K562 (cell line): ENCODE measurements around the gene C4orf54. TPM values are rescaled to one million over a fixed set of nuclear protein-coding genes. Genes with fewer than 3 reads are reported as not detected.

Experiments
- ATAC-seq: fragments of 200-7000 bp; cut with Tn5 transposase; 3 replicates; pipeline ENCODE4 v1.9.1; 2020; ENCODE audit warnings: moderate library complexity
- BruUV-seq: library from RNA; stranded (reverse); fragments of 400-500 nt; replicated peaks from 2 replicates; lab custom pipeline; 2021; lab: Mats Ljungman, UMichigan
- CTCF ChIA-PET: fragments of 300-600 bp; formaldehyde crosslinking; extraction: SDS; loops from one replicate; lab custom pipeline; 2021; ENCODE audit warnings: low intra/inter-chr PET ratio; lab: Yijun Ruan, JAX
- POLR2A ChIA-PET: fragments of 300-600, 350-650 bp; sonication (Branson Sonifier 250); formaldehyde crosslinking; extraction: SDS; loops from one replicate; lab custom pipeline; 2021; ENCODE audit warnings: antibody characterized with exemption, inconsistent platforms; lab: Yijun Ruan, JAX
- DNase-seq, 4 experiments: peaks; one replicate each; pipeline versions ENCODE4 v3.0.0 to v3.0.0-alpha.2; 2011 to 2018; ENCODE audit warnings: low spot score in 3 of 4, mixed read lengths in 3 of 4; ENCODE audit errors: extremely low read depth in 1 of 4
- FAIRE-seq: peaks from 2 replicates; lab custom pipeline; 2011; peaks lifted over from hg19 to GRCh38; lab: Jason Lieb, UNC
- H2AFZ ChIP-seq: 2 replicates; pipeline ENCODE4 v1.6.0; 2011; ENCODE audit warnings: low read depth, low read length, control low read depth, inconsistent platforms
- H3K27ac ChIP-seq: fragments of 200-600 bp; 3 replicates; pipeline ENCODE4 v1.8.0; 2011; ENCODE audit warnings: low read depth, mild to moderate bottlenecking, control low read depth, inconsistent platforms, low read length, moderate library complexity, mixed read lengths; ENCODE audit errors: extremely low read depth
- H3K27me3 ChIP-seq, 2 experiments: fragments of 300-600 bp in 1 of 2; 2 replicates in 1 of 2; 3 replicates in 1 of 2; pipeline versions ENCODE4 v1.6.0 to v1.8.0; 2011; ENCODE audit warnings: inconsistent platforms in 2 of 2, low read length in 2 of 2, mild to moderate bottlenecking in 1 of 2, mixed read lengths in 1 of 2, moderate library complexity in 1 of 2; ENCODE audit not compliant: control insufficient read depth in 2 of 2, insufficient read depth in 2 of 2
- H3K36me3 ChIP-seq: fragments of 300-600 bp; 3 replicates; pipeline ENCODE4 v1.8.0; 2011; ENCODE audit warnings: mild to moderate bottlenecking, low read length, inconsistent platforms; ENCODE audit not compliant: control insufficient read depth, insufficient read depth
- H3K4me1 ChIP-seq, 2 experiments: fragments of 200-600 bp in 1 of 2; replicated peaks in 1 of 2; 2 replicates in 1 of 2; 3 replicates in 1 of 2; pipeline versions ENCODE4 v1.5.1 to v1.8.0; 2011; ENCODE audit warnings: inconsistent platforms in 2 of 2, low read length in 2 of 2, mild to moderate bottlenecking in 1 of 2, mixed read lengths in 1 of 2, moderate library complexity in 1 of 2; ENCODE audit not compliant: control insufficient read depth in 2 of 2, insufficient read depth in 2 of 2
- H3K4me2 ChIP-seq: 2 replicates; pipeline ENCODE4 v1.6.1; 2011; ENCODE audit warnings: low read length, control low read depth, inconsistent platforms, mixed read lengths; ENCODE audit not compliant: insufficient read depth
- H3K4me3 ChIP-seq: fragments of 200-600 bp; sonication (generic), shearing (Covaris generic); 2 replicates; pipeline ENCODE4 v1.5.1; 2016; ENCODE audit warnings: control low read depth, inconsistent platforms
- H3K79me2 ChIP-seq: fragments of 200-600 bp; 3 replicates; pipeline ENCODE4 v1.8.0; 2011; ENCODE audit warnings: low read length, inconsistent platforms; ENCODE audit not compliant: control insufficient read depth, insufficient read depth
- H3K9ac ChIP-seq, 2 experiments: 2 replicates each; pipeline versions ENCODE4 v1.6.0 to v1.6.1; 2011; ENCODE audit warnings: low read depth in 2 of 2, low read length in 2 of 2, control low read depth in 1 of 2, inconsistent platforms in 1 of 2, mild to moderate bottlenecking in 1 of 2, mixed read lengths in 1 of 2; ENCODE audit not compliant: insufficient read depth in 1 of 2
- H3K9me1 ChIP-seq: one replicate; pipeline ENCODE4 v1.6.0; 2011; ENCODE audit warnings: inconsistent platforms, mild to moderate bottlenecking, low read length, moderate library complexity; ENCODE audit not compliant: control insufficient read depth, insufficient read depth
- H3K9me3 ChIP-seq: replicated peaks from 2 replicates; pipeline ENCODE4 v1.5.1; 2011; ENCODE audit warnings: low read depth, low read length, inconsistent platforms; ENCODE audit not compliant: control insufficient read depth, insufficient read depth
- H4K20me1 ChIP-seq: replicated peaks from 2 replicates; pipeline ENCODE4 v1.6.1; 2011; ENCODE audit warnings: low read length, inconsistent platforms, mixed read lengths; ENCODE audit not compliant: control insufficient read depth, insufficient read depth
- CBFA2T3 ChIP-seq: fragments of 450-650 bp; IDR thresholded peaks from 2 replicates; pipeline ENCODE4 v1.6.1; 2017
- CGGBP1 ChIP-seq: fragments of 250-450 bp; sonication (Bioruptor Pico); IDR thresholded peaks from 2 replicates; pipeline ENCODE4 v1.9.0; 2021; ENCODE audit warnings: mild to moderate bottlenecking
- ETS2 ChIP-seq: IDR thresholded peaks from 2 replicates; pipeline ENCODE4 v1.6.1; 2016; ENCODE audit warnings: borderline replicate concordance, missing genetic modification characterization, mild to moderate bottlenecking, moderate library complexity, missing compliant biosample characterization; ENCODE audit not compliant: poor library complexity, severe bottlenecking
- FOXA3 ChIP-seq, 2 experiments: fragments of 450-650 bp in 1 of 2; sonication (generic) in 1 of 2; formaldehyde crosslinking; IDR thresholded peaks in 1 of 2; conservative IDR thresholded peaks in 1 of 2; 2 replicates each; pipeline versions ENCODE4 v1.4.0 to v1.8.0; 2020 to 2022; ENCODE audit warnings: mild to moderate bottlenecking in 2 of 2, missing genetic modification reagents in 1 of 2
- POLR2G ChIP-seq: fragments of 200-400 bp; formaldehyde crosslinking; IDR thresholded peaks from 2 replicates; pipeline ENCODE4 v1.6.1; 2017; ENCODE audit warnings: low read depth, mild to moderate bottlenecking, antibody characterized with exemption, low read length, moderate library complexity
- TCF15 ChIP-seq: fragments of 250-450 bp; sonication (Bioruptor Pico); IDR thresholded peaks from 2 replicates; pipeline ENCODE4 v1.8.0; 2022; ENCODE audit warnings: moderate library complexity, mild to moderate bottlenecking, inconsistent platforms
- TCF7 ChIP-seq: sonication (generic); IDR thresholded peaks from 2 replicates; pipeline ENCODE4 v1.6.1; 2016; ENCODE audit warnings: antibody characterized with exemption, borderline replicate concordance
- TRIM25 ChIP-seq: fragments of 450-650 bp; IDR thresholded peaks from 2 replicates; pipeline ENCODE4 v1.7.0; 2016; ENCODE audit warnings: borderline replicate concordance
- ZHX1 ChIP-seq: fragments of 150-350 bp; conservative IDR thresholded peaks from 2 replicates; pipeline ENCODE4 v1.6.1; 2014; ENCODE audit warnings: low read length
- ZNF146 ChIP-seq: IDR thresholded peaks from one replicate; pipeline ENCODE4 v1.6.1; 2018; ENCODE audit warnings: missing compliant biosample characterization; ENCODE audit not compliant: unreplicated experiment
- ZNF518B ChIP-seq: fragments of 250-450 bp; sonication (Bioruptor Pico); IDR thresholded peaks from 2 replicates; pipeline ENCODE4 v1.5.0; 2021; ENCODE audit warnings: mild to moderate bottlenecking, moderate library complexity
- ZNF655 ChIP-seq: fragments of 250-450 bp; sonication (Bioruptor Pico); IDR thresholded peaks from 2 replicates; pipeline ENCODE4 v1.5.0; 2021
- WGBS: fragments of 100-300 bp; shearing (Covaris generic); methylation state at CpG from one replicate; pipeline ENCODE4 v1.1.6; 2016; ENCODE audit warnings: low coverage, mixed read lengths; ENCODE audit not compliant: insufficient coverage; ENCODE audit errors: missing lambda C conversion rate; 5-methylcytosine and 5-hydroxymethylcytosine counted together
- in situ Hi-C: fragments of 300-500 bp; cut with MboI; formaldehyde crosslinking; loops from 4 replicates; pipeline ENCODE4 v1.15.0; 2018; ENCODE audit warnings: inconsistent platforms, mixed read lengths
- intact Hi-C: fragments of 100-400 bp; cut with micrococcal nuclease; formaldehyde crosslinking; loops from 2 replicates; pipeline ENCODE4 v1.14.2; 2022
- polyA plus RNA-seq, 8 experiments: library from polyadenylated mRNA; depleted of rRNA in 4 of 8; stranded (reverse) in 5 of 8; unstranded in 3 of 8; fragments of >200 nt; fragmentation: Nextera tagmentation in 2 of 8; fragmentation: Illumina TruSeq in 1 of 8; extraction: Ambion mirVana in 2 of 8; extraction: Trizol in 1 of 8; gene quantifications; 2 replicates each; pipeline versions ENCODE4 v1.2.1 to v1.2.3, GENCODE V29; 2011 to 2014; ENCODE audit warnings: inconsistent platforms in 1 of 8, missing spikeins in 1 of 8
- total RNA-seq, 7 experiments: library from RNA; depleted of rRNA in 6 of 7; stranded (reverse); fragments of >200 nt in 6 of 7; fragmentation: Illumina TruSeq in 2 of 7; extraction: Trizol in 2 of 7; gene quantifications; 2 replicates each; pipeline versions ENCODE4 v1.2.1 to v1.2.3, GENCODE V29; 2011 to 2021; ENCODE audit warnings: low replicate concordance in 1 of 7

Gene C4orf54
- total and polyA plus RNA-seq, 9 of the 15 experiments (the other 6 are each of a cell fraction or from before 2014, with no cell fraction given): not detected

GRCh38 chr4:99645036-99645435, 12.6 kb downstream of the C4orf54 start:
- POLR2A ChIA-PET: interaction anchor here (0.6 kb wide), 1 partner anchor 69 kb away, joined by 3 read pairs; no protein-coding TSS in a partner anchor
- no peak for TF ChIP-seq ZNF518B
- no peak for TF ChIP-seq CBFA2T3
- no peak for TF ChIP-seq TRIM25
- no peak for TF ChIP-seq TCF7
- no peak for TF ChIP-seq POLR2G
- no peak for TF ChIP-seq ZHX1
- TF ChIP-seq ZNF146 (CRISPR knock-in tag): no peak
- no peak for TF ChIP-seq ZNF655 (CRISPR knock-in tag)
- TF ChIP-seq CGGBP1 (CRISPR knock-in tag): no peak
- no peak for TF ChIP-seq TCF15 (CRISPR knock-in tag)
- no peak for TF ChIP-seq ETS2 (tag)
- TF ChIP-seq FOXA3 (CRISPR knock-in tag; conservative IDR thresholded peaks at IDR 0.05 in 1 of 2, IDR thresholded peaks at IDR 0.05 in 1 of 2): no peak

More at GRCh38 chr4:99645036-99645435, 12.6 kb downstream of the C4orf54 start:
- intact Hi-C loops: no loop called here
- Histone ChIP-seq H3K9me3 (no peaks in the 10 kb centered on the region), H3K4me1 (no peaks in the 10 kb centered on the region), H3K27me3 (peaks cover 0 to 17% of the 10 kb centered on the region in 2 experiments; a peak in 3 of 5 replicates), H3K4me2 (no peak overlapping the region), H2AFZ (no peak overlapping the region), H4K20me1 (no peaks in the 10 kb centered on the region), H3K9ac (no peak overlapping the region), H3K27ac (no peak overlapping the region), H3K4me3 (no peak overlapping the region), H3K79me2 (no peaks in the 10 kb centered on the region), H3K9me1 (no peaks in the 10 kb centered on the region), H3K36me3 (no peaks in the 10 kb centered on the region)
- DNase-seq (no peak), ATAC-seq (no peak), FAIRE-seq (no peak)
- in situ Hi-C loops: no loop called here
- no TSS peak for BruUV-seq
- 0% methylated on average over 1 of the region's 1 CpG for WGBS
- CTCF ChIA-PET: no interaction called here
